GM23338 (cell line): Measurements from ENCODE around the gene CCDC187. TPM values are rescaled to one million over a fixed set of nuclear protein-coding genes. Genes with fewer than 3 reads are reported as not detected.

Experiments used
- ATAC-seq: fragments of 200-7000 bp; cut with Tn5 transposase; 3 replicates; pipeline ENCODE4 v1.9.1; 2020
- DNase-seq: peaks from one replicate; pipeline ENCODE4 v3.0.0-alpha.2; 2015; ENCODE audit warnings: low spot score
- H2AFZ ChIP-seq: fragments of 200-600 bp; sonication (generic); 2 replicates; pipeline ENCODE4 v1.8.0; 2016; ENCODE audit warnings: antibody characterized with exemption, mild to moderate bottlenecking, moderate library complexity
- H3F3A ChIP-seq: fragments of 200-600 bp; sonication (generic); replicated peaks from 2 replicates; pipeline ENCODE4 v1.8.0; 2017; ENCODE audit warnings: antibody characterized with exemption, mixed run types, low read depth
- H3K27ac ChIP-seq: fragments of 200-600 bp; sonication (generic); 2 replicates; pipeline ENCODE4 v1.6.1; 2016; ENCODE audit warnings: low read depth
- H3K27me3 ChIP-seq: fragments of 200-600 bp; sonication (generic); 2 replicates; pipeline ENCODE4 v1.8.0; 2016; ENCODE audit warnings: mild to moderate bottlenecking, mixed run types, moderate library complexity; ENCODE audit not compliant: insufficient read depth
- H3K36me3 ChIP-seq: fragments of 200-600 bp; sonication (generic); 2 replicates; pipeline ENCODE4 v1.8.0; 2016; ENCODE audit warnings: mild to moderate bottlenecking; ENCODE audit not compliant: insufficient read depth
- H3K4me1 ChIP-seq: fragments of 200-600 bp; sonication (generic); 2 replicates; pipeline ENCODE4 v1.8.0; 2016; ENCODE audit warnings: mild to moderate bottlenecking, moderate library complexity; ENCODE audit not compliant: insufficient read depth
- H3K4me2 ChIP-seq: fragments of 200-600 bp; sonication (generic); 2 replicates; pipeline ENCODE4 v1.7.1; 2017; ENCODE audit warnings: mixed run types
- H3K4me3 ChIP-seq: fragments of 200-600 bp; sonication (generic); 2 replicates; pipeline ENCODE4 v1.6.1; 2016; ENCODE audit warnings: mixed run types
- H3K79me2 ChIP-seq: fragments of 200-600 bp; sonication (generic); replicated peaks from 2 replicates; pipeline ENCODE4 v1.8.0; 2017; ENCODE audit warnings: mild to moderate bottlenecking; ENCODE audit not compliant: insufficient read depth
- H3K9me2 ChIP-seq: fragments of 200-600 bp; sonication (generic); 2 replicates; pipeline ENCODE4 v1.8.0; 2017; ENCODE audit not compliant: insufficient read depth
- H4K20me1 ChIP-seq: fragments of 200-600 bp; sonication (generic); replicated peaks from 2 replicates; pipeline ENCODE4 v1.8.0; 2017; ENCODE audit warnings: mild to moderate bottlenecking; ENCODE audit not compliant: insufficient read depth
- H3K27ac Mint-ChIP-seq: 2 replicates; pipeline ENCODE4 v1.8.0; 2020; ENCODE audit warnings: inconsistent platforms, mild to moderate bottlenecking, moderate library complexity, mixed read lengths
- H3K27me3 Mint-ChIP-seq: 3 replicates; pipeline ENCODE4 v1.8.0; 2022; ENCODE audit warnings: low read depth, mild to moderate bottlenecking, moderate library complexity, mixed read lengths, inconsistent platforms; ENCODE audit not compliant: insufficient read depth, poor library complexity
- H3K36me3 Mint-ChIP-seq: 3 replicates; pipeline ENCODE4 v1.8.0; 2021; ENCODE audit warnings: low read depth, mild to moderate bottlenecking, inconsistent platforms, moderate library complexity, mixed read lengths
- H3K4me1 Mint-ChIP-seq: 3 replicates; pipeline ENCODE4 v1.8.0; 2020; ENCODE audit warnings: mild to moderate bottlenecking, inconsistent platforms, mixed read lengths
- H3K4me3 Mint-ChIP-seq: 3 replicates; pipeline ENCODE4 v1.8.0; 2021; ENCODE audit warnings: moderate library complexity, mild to moderate bottlenecking, inconsistent platforms, mixed read lengths
- H3K9me3 Mint-ChIP-seq: 3 replicates; pipeline ENCODE4 v1.8.0; 2020; ENCODE audit warnings: moderate library complexity, mild to moderate bottlenecking, inconsistent platforms, mixed read lengths
- JUNB ChIP-seq: IDR thresholded peaks from one replicate; pipeline ENCODE4 v1.6.1; 2016; ENCODE audit warnings: antibody characterized with exemption; ENCODE audit not compliant: unreplicated experiment
- REST ChIP-seq: IDR thresholded peaks from one replicate; pipeline ENCODE4 v1.6.1; 2018; ENCODE audit warnings: antibody characterized with exemption; ENCODE audit not compliant: unreplicated experiment
- ZNF331 ChIP-seq: fragments of 250-450 bp; sonication (Bioruptor Pico); IDR thresholded peaks from 2 replicates; pipeline ENCODE4 v1.5.0; 2020; ENCODE audit warnings: low read depth, mild to moderate bottlenecking, moderate library complexity
- polyA plus RNA-seq: library from polyadenylated mRNA; unstranded; fragments of >200 nt; fragmentation: Nextera tagmentation; extraction: Ambion mirVana; gene quantifications from 2 replicates; pipeline ENCODE4 v1.2.1, GENCODE V29; 2016
- total RNA-seq: library from RNA; depleted of rRNA; stranded (reverse); fragments of >200 nt; shearing (Covaris generic); gene quantifications from 2 replicates; pipeline ENCODE4 v1.2.3, GENCODE V29; 2014
- TF ChIP-seq, protein P1 (sequence below): fragments of 250-450 bp; sonication (Bioruptor Pico); IDR thresholded peaks from 2 replicates; pipeline ENCODE4 v1.5.0; 2020; ENCODE audit warnings: mild to moderate bottlenecking, moderate library complexity

The CCDC187 gene
- total and polyA plus RNA-seq, 2 experiments from 2014 or later: 0.14 TPM; not detected in 1

DNA sequence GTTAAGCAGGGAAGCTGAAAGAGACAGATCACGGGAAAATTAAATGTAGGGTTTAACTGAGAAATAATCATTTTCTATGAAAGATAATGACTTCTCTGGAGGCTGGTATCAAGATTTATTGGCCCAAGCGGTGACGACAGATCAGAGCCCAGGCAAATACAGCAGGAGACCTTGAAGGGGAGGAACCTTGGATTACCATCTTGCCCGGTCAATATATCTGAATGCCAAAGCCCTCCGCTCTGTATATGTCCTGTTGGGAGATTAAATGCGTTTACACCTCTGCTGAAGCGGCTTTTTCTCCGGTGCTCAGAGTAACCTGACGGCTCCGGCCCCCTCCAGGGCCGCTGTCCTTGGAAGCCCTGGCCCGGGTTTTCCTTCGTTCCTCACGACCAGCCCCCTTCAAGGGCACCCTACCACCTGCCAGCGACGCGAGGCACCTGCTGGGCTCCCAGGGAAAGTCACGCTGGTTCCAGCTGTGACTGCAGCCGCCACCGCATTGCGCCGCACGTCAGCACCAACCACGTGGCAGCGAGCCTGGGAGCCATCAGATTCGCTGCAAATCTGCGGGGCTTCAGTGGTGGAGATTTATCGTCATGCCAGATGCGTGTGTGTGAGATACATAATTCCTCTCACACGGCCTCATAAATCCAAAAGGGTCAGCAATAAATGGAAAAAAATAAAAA is 53.9 kb downstream of the CCDC187 start:
- Histone ChIP-seq H3K79me2 (peaks cover under 1% of the 10 kb centered on the region; the same call in 1 of the 2 replicates), H3K9me2 (no peaks in the 10 kb centered on the region), H4K20me1 (peaks cover under 1% of the 10 kb centered on the region; the same call in 1 of the 2 replicates), H3F3A (no peaks in the 10 kb centered on the region), H3K4me1 (no peaks in the 10 kb centered on the region), H3K4me2 (no peak overlapping the region), H2AFZ (no peak overlapping the region), H3K27me3 (0 out of 2 replicates have a peak, but pooled peaks cover 8% of the 10 kb centered on the region), H3K27ac (no peak overlapping the region), H3K4me3 (no peak overlapping the region), H3K36me3 (no peaks in the 10 kb centered on the region)
- no peak overlapping the region for H3K4me3 Mint-ChIP-seq
- no peak overlapping the region for H3K27ac Mint-ChIP-seq
- H3K9me3 Mint-ChIP-seq: no peaks in the 10 kb centered on the region
- TF ChIP-seq, protein P1, sequence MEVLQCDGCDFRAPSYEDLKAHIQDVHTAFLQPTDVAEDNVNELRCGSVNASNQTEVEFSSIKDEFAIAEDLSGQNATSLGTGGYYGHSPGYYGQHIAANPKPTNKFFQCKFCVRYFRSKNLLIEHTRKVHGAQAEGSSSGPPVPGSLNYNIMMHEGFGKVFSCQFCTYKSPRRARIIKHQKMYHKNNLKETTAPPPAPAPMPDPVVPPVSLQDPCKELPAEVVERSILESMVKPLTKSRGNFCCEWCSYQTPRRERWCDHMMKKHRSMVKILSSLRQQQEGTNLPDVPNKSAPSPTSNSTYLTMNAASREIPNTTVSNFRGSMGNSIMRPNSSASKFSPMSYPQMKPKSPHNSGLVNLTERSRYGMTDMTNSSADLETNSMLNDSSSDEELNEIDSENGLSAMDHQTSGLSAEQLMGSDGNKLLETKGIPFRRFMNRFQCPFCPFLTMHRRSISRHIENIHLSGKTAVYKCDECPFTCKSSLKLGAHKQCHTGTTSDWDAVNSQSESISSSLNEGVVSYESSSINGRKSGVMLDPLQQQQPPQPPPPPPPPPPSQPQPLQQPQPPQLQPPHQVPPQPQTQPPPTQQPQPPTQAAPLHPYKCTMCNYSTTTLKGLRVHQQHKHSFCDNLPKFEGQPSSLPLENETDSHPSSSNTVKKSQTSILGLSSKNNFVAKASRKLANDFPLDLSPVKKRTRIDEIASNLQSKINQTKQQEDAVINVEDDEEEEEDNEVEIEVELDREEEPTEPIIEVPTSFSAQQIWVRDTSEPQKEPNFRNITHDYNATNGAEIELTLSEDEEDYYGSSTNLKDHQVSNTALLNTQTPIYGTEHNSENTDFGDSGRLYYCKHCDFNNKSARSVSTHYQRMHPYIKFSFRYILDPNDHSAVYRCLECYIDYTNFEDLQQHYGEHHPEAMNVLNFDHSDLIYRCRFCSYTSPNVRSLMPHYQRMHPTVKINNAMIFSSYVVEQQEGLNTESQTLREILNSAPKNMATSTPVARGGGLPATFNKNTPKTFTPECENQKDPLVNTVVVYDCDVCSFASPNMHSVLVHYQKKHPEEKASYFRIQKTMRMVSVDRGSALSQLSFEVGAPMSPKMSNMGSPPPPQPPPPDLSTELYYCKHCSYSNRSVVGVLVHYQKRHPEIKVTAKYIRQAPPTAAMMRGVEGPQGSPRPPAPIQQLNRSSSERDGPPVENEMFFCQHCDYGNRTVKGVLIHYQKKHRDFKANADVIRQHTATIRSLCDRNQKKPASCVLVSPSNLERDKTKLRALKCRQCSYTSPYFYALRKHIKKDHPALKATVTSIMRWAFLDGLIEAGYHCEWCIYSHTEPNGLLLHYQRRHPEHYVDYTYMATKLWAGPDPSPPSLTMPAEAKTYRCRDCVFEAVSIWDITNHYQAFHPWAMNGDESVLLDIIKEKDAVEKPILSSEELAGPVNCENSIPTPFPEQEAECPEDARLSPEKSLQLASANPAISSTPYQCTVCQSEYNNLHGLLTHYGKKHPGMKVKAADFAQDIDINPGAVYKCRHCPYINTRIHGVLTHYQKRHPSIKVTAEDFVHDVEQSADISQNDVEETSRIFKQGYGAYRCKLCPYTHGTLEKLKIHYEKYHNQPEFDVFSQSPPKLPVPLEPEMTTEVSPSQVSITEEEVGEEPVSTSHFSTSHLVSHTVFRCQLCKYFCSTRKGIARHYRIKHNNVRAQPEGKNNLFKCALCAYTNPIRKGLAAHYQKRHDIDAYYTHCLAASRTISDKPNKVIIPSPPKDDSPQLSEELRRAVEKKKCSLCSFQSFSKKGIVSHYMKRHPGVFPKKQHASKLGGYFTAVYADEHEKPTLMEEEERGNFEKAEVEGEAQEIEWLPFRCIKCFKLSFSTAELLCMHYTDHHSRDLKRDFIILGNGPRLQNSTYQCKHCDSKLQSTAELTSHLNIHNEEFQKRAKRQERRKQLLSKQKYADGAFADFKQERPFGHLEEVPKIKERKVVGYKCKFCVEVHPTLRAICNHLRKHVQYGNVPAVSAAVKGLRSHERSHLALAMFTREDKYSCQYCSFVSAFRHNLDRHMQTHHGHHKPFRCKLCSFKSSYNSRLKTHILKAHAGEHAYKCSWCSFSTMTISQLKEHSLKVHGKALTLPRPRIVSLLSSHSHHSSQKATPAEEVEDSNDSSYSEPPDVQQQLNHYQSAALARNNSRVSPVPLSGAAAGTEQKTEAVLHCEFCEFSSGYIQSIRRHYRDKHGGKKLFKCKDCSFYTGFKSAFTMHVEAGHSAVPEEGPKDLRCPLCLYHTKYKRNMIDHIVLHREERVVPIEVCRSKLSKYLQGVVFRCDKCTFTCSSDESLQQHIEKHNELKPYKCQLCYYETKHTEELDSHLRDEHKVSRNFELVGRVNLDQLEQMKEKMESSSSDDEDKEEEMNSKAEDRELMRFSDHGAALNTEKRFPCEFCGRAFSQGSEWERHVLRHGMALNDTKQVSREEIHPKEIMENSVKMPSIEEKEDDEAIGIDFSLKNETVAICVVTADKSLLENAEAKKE (CRISPR knock-in tag): no peak
- TF ChIP-seq ZNF331 (CRISPR knock-in tag) (no peak), REST (no peak), JUNB (no peak)
- no peaks in the 10 kb centered on the region for H3K36me3 Mint-ChIP-seq
- peaks cover 16% of the 10 kb centered on the region for H3K4me1 Mint-ChIP-seq
- ATAC-seq (no peak), DNase-seq (no peak)
- peaks cover 18% of the 10 kb centered on the region for H3K27me3 Mint-ChIP-seq
